ENCODE measurements around the gene PPP4R4. TPM values are rescaled to one million over a fixed set of nuclear protein-coding genes. Genes with fewer than 3 reads are reported as not detected.

The PPP4R4 gene
- total RNA-seq, 4 donors from 2014 or later: 0.13 TPM; not detected in 3

GRCh38 chr14:94181835-94182234 is 7.7 kb downstream of the PPP4R4 start:
- TF ChIP-seq CTCF (IDR thresholded peaks at IDR 0.05 in 4 of 5, conservative IDR thresholded peaks at IDR 0.05 in 1 of 5) (no peak), POLR2A (IDR thresholded peaks at IDR 0.05) (no peak)
- Histone ChIP-seq H3K4me3 (no peak overlapping the region), H3K36me3 (no peaks in the 10 kb centered on the region), H3K27ac (no peak overlapping the region), H3K27me3 (peaks cover 6 to 26% (median 12%) of the 10 kb centered on the region in 3 donors), H3K4me1 (no peaks in the 10 kb centered on the region), H3K9me3 (no peaks in the 10 kb centered on the region)
- intact Hi-C loops (cut with DNase I; ENCODE audit: low total_unique reads): no loop called here
- no peak for DNase-seq
- in situ Hi-C loops (cut with MboI; ENCODE audit: low sequenced_read_pairs in 4 of 4): loop anchor here in 1 of 4 donors (25.0 kb wide), 1 partner anchor 520 kb away; no protein-coding TSS in a partner anchor
- ATAC-seq: no peak

GRCh38 chr14:94192536-94192935 is 18.4 kb downstream of the PPP4R4 start:
- ATAC-seq: no peak
- H3K36me3 ChIP-seq: no peaks in the 10 kb centered on the region

GRCh38 chr14:94193776-94194175 is 19.7 kb downstream of the PPP4R4 start:
- DNase-seq: no peak
- Histone ChIP-seq H3K27ac (no peak overlapping the region), H3K27me3 (peaks cover 0 to 5% (median 0%) of the 10 kb centered on the region in 3 donors), H3K4me3 (no peak overlapping the region), H3K9me3 (no peaks in the 10 kb centered on the region), H3K4me1 (no peaks in the 10 kb centered on the region), H3K36me3 (no peaks in the 10 kb centered on the region)
- in situ Hi-C loops (cut with MboI; ENCODE audit: low sequenced_read_pairs in 4 of 4): loop anchor here in 1 of 4 donors (25.0 kb wide), 1 partner anchor 531 kb away; no protein-coding TSS in a partner anchor
- ATAC-seq: no peak
- intact Hi-C loops (cut with DNase I; ENCODE audit: low total_unique reads): no loop called here
- TF ChIP-seq POLR2A (IDR thresholded peaks at IDR 0.05) (no peak), CTCF (IDR thresholded peaks at IDR 0.05 in 4 of 5, conservative IDR thresholded peaks at IDR 0.05 in 1 of 5) (no peak)

More at GRCh38 chr14:94192536-94192935, 18.4 kb downstream of the PPP4R4 start:
- H3K27ac ChIP-seq: no peak overlapping the region
- TF ChIP-seq CTCF (IDR thresholded peaks at IDR 0.05 in 4 of 5, conservative IDR thresholded peaks at IDR 0.05 in 1 of 5) (no peak), POLR2A (IDR thresholded peaks at IDR 0.05) (no peak)
- no peak overlapping the region for H3K4me3 ChIP-seq
- in situ Hi-C loops (cut with MboI; ENCODE audit: low sequenced_read_pairs in 4 of 4) (loop anchor here in 1 of 4 donors (25.0 kb wide), 1 partner anchor 530 kb away; no protein-coding TSS in a partner anchor), intact Hi-C loops (cut with DNase I; ENCODE audit: low total_unique reads) (no loop called here)
- peaks cover 0 to 5% (median 0%) of the 10 kb centered on the region in 3 donors for H3K27me3 ChIP-seq
- H3K9me3 ChIP-seq: no peaks in the 10 kb centered on the region
- no peak for DNase-seq
- H3K4me1 ChIP-seq: no peaks in the 10 kb centered on the region

GRCh38 chr14:94196057-94196456 is 21.9 kb downstream of the PPP4R4 start:
- H3K4me3 ChIP-seq: no peak overlapping the region
- H3K4me1 ChIP-seq: no peaks in the 10 kb centered on the region
- in situ Hi-C loops (cut with MboI; ENCODE audit: low sequenced_read_pairs in 4 of 4) (loop anchor here in 1 of 4 donors (25.0 kb wide), 1 partner anchor 534 kb away; no protein-coding TSS in a partner anchor), intact Hi-C loops (cut with DNase I; ENCODE audit: low total_unique reads) (no loop called here)
- TF ChIP-seq POLR2A (IDR thresholded peaks at IDR 0.05) (no peak), CTCF (IDR thresholded peaks at IDR 0.05 in 4 of 5, conservative IDR thresholded peaks at IDR 0.05 in 1 of 5) (no peak)
- H3K36me3 ChIP-seq: no peaks in the 10 kb centered on the region
- DNase-seq: no peak
- ATAC-seq: no peak
- H3K27me3 ChIP-seq: peaks cover 0 to 5% (median 0%) of the 10 kb centered on the region in 3 donors
- no peak overlapping the region for H3K27ac ChIP-seq
- H3K9me3 ChIP-seq: no peaks in the 10 kb centered on the region
